ENCODE data around the gene ANKRD63. TPM values are rescaled to one million over a fixed set of nuclear protein-coding genes. Genes with fewer than 3 reads are reported as not detected.

Gene ANKRD63
- total RNA-seq, 4 donors from 2014 or later, result not detected

- peak in 1 of 2 donors; percentile 81 for DNase-seq (ENCODE audit: low spot score in 2 of 2)
- H3K4me3 ChIP-seq (ENCODE audit: low read depth, poor library complexity, severe bottlenecking), result no peak overlapping the region
- 31 to 57% methylated on average over 3 to 5 of the region's 5 CpGs for WGBS, 2 donors
- intact Hi-C loops (cut with DNase I; ENCODE audit: low total_unique reads), result no loop called here
- TF ChIP-seq CTCF (IDR thresholded peaks at IDR 0.05), result no peak
- no peak for TF ChIP-seq POLR2A (IDR thresholded peaks at IDR 0.05)
These were observed 37.8 kb downstream of the ANKRD63 start for GRCh38 chr15:40244961-40245523.

GRCh38 chr15:40243126-40243810 is 39.6 kb downstream of the ANKRD63 start:
- DNase-seq (ENCODE audit: low spot score in 2 of 2), result peak in 1 of 2 donors; percentile 67
- no peak overlapping the region for H3K4me3 ChIP-seq (ENCODE audit: low read depth, poor library complexity, severe bottlenecking)
- TF ChIP-seq POLR2A (IDR thresholded peaks at IDR 0.05) (no peak), CTCF (IDR thresholded peaks at IDR 0.05) (no peak)
- 52 to 61% methylated on average over 9 of the region's 9 CpGs for WGBS, 2 donors
- intact Hi-C loops (cut with DNase I; ENCODE audit: low total_unique reads), result no loop called here

- intact Hi-C loops (cut with DNase I; ENCODE audit: low total_unique reads), result no loop called here
- no peak overlapping the region for H3K4me3 ChIP-seq (ENCODE audit: low read depth, poor library complexity, severe bottlenecking)
- no peak for TF ChIP-seq POLR2A (IDR thresholded peaks at IDR 0.05)
- 59 to 69% methylated on average over 5 of the region's 5 CpGs for WGBS, 2 donors
- DNase-seq (ENCODE audit: low spot score in 2 of 2), result peak; percentile 12 to 79
These were observed 40.3 kb downstream of the ANKRD63 start for GRCh38 chr15:40242601-40243000.

- intact Hi-C loops (cut with DNase I; ENCODE audit: low total_unique reads), result no loop called here
- TF ChIP-seq POLR2A (IDR thresholded peaks at IDR 0.05) (no peak), CTCF (IDR thresholded peaks at IDR 0.05) (no peak)
- peak; percentile 13 to 80 for DNase-seq (ENCODE audit: low spot score in 2 of 2)
- 89 to 91% methylated on average over 9 to 10 of the region's 10 CpGs for WGBS, 2 donors
- H3K4me3 ChIP-seq (ENCODE audit: low read depth, poor library complexity, severe bottlenecking), result no peak overlapping the region
These were observed 40.7 kb downstream of the ANKRD63 start for GRCh38 chr15:40242213-40242599.

GRCh38 chr15:40241269-40242212 is 41.3 kb downstream of the ANKRD63 start:
- peak; percentile 10 to 77 for DNase-seq (ENCODE audit: low spot score in 2 of 2)
- no peak overlapping the region for H3K4me3 ChIP-seq (ENCODE audit: low read depth, poor library complexity, severe bottlenecking)
- intact Hi-C loops (cut with DNase I; ENCODE audit: low total_unique reads), result no loop called here
- TF ChIP-seq CTCF (IDR thresholded peaks at IDR 0.05) (no peak), POLR2A (IDR thresholded peaks at IDR 0.05) (no peak)
- 56 to 68% methylated on average over 11 to 14 of the region's 14 CpGs for WGBS, 2 donors

Data from lower leg skin (tissue), 4 donors.